ENCODE measurements around the gene ABLIM3.

DNA sequence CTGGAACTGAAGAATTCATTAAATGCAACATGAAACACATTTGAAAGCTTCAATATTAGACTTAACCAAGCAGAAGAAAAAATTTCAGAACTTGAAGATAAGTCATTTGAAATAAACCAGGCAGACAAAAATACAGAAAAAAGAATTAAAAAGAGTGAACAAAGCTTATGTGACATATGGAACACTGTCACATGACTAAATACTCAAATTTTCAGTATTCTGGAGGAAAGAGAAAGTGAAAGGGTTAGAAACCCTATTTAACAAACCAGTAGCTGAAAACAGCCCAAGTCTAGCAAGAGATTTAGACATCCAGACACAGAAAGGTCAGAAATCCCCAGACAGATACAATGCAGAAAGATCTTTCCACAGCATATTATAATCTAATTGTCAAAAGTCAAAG lies 41.4 kb upstream of the ABLIM3 start:
- TF ChIP-seq, protein P1, sequence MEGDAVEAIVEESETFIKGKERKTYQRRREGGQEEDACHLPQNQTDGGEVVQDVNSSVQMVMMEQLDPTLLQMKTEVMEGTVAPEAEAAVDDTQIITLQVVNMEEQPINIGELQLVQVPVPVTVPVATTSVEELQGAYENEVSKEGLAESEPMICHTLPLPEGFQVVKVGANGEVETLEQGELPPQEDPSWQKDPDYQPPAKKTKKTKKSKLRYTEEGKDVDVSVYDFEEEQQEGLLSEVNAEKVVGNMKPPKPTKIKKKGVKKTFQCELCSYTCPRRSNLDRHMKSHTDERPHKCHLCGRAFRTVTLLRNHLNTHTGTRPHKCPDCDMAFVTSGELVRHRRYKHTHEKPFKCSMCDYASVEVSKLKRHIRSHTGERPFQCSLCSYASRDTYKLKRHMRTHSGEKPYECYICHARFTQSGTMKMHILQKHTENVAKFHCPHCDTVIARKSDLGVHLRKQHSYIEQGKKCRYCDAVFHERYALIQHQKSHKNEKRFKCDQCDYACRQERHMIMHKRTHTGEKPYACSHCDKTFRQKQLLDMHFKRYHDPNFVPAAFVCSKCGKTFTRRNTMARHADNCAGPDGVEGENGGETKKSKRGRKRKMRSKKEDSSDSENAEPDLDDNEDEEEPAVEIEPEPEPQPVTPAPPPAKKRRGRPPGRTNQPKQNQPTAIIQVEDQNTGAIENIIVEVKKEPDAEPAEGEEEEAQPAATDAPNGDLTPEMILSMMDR (IDR thresholded peaks at IDR 0.05 in 2 of 3, conservative IDR thresholded peaks at IDR 0.05 in 1 of 3; ENCODE audit: control insufficient read depth in 2 of 3, extremely low read depth in 1 of 3, insufficient read depth in 1 of 3, low read depth in 3 of 3, low read length in 3 of 3) = no peak
- no peak for TF ChIP-seq POLR2A (IDR thresholded peaks at IDR 0.05; ENCODE audit: low read depth, low read length)
- no peak for TF ChIP-seq CHD2 (IDR thresholded peaks at IDR 0.05; ENCODE audit: borderline replicate concordance, low read depth, low read length)
- TF ChIP-seq LARP7 (IDR thresholded peaks at IDR 0.05) = no peak
- no peak for TF ChIP-seq ETV6 (conservative IDR thresholded peaks at IDR 0.05 in 1 of 2, IDR thresholded peaks at IDR 0.05 in 1 of 2; ENCODE audit: borderline replicate concordance in 1 of 2, low read depth in 1 of 2)
- TF ChIP-seq EZH2 (IDR thresholded peaks at IDR 0.05; ENCODE audit: borderline replicate concordance, control insufficient read depth, low read depth, low read length) = no peak
- no peak for TF ChIP-seq STAT1 (conservative IDR thresholded peaks at IDR 0.05)
- TF ChIP-seq BRCA1 (IDR thresholded peaks at IDR 0.05; ENCODE audit: low read depth, low read length) = no peak
- TF ChIP-seq, protein P2, sequence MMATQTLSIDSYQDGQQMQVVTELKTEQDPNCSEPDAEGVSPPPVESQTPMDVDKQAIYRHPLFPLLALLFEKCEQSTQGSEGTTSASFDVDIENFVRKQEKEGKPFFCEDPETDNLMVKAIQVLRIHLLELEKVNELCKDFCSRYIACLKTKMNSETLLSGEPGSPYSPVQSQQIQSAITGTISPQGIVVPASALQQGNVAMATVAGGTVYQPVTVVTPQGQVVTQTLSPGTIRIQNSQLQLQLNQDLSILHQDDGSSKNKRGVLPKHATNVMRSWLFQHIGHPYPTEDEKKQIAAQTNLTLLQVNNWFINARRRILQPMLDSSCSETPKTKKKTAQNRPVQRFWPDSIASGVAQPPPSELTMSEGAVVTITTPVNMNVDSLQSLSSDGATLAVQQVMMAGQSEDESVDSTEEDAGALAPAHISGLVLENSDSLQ (IDR thresholded peaks at IDR 0.05) = no peak
